ENCODE measurements around the gene VDR. TPM values are rescaled to one million over a fixed set of nuclear protein-coding genes. Genes with fewer than 3 reads are reported as not detected.
"Not testable (repeated sequence)": the region's sequence is repeated elsewhere in the genome, so short reads cannot be mapped to it uniquely, and the experiment has no call there.

VDR gene
- total RNA-seq, 4 donors from 2014 or later, result 0.26 to 2.0 (median 0.49) TPM

GRCh38 chr12:47817272-47818006 is 87.4 kb downstream of the VDR start:
- intact Hi-C loops (cut with DNase I; ENCODE audit: low total_unique reads), result no loop called here
- H3K27me3 ChIP-seq, result no peaks in the 10 kb centered on the region
- peak overlapping the region; percentile 98 to 99 for H3K27ac ChIP-seq
- DNase-seq, result no peak
- H3K9me3 ChIP-seq, result no peaks in the 10 kb centered on the region
- H3K4me1 ChIP-seq, result peaks cover 15 to 35% of the 10 kb centered on the region in 2 donors
- peak overlapping the region; percentile 25 to 79 for H3K4me3 ChIP-seq
- no peaks in the 10 kb centered on the region for H3K36me3 ChIP-seq
- TF ChIP-seq POLR2A (IDR thresholded peaks at IDR 0.05), result no peak
- TF ChIP-seq, protein P1, sequence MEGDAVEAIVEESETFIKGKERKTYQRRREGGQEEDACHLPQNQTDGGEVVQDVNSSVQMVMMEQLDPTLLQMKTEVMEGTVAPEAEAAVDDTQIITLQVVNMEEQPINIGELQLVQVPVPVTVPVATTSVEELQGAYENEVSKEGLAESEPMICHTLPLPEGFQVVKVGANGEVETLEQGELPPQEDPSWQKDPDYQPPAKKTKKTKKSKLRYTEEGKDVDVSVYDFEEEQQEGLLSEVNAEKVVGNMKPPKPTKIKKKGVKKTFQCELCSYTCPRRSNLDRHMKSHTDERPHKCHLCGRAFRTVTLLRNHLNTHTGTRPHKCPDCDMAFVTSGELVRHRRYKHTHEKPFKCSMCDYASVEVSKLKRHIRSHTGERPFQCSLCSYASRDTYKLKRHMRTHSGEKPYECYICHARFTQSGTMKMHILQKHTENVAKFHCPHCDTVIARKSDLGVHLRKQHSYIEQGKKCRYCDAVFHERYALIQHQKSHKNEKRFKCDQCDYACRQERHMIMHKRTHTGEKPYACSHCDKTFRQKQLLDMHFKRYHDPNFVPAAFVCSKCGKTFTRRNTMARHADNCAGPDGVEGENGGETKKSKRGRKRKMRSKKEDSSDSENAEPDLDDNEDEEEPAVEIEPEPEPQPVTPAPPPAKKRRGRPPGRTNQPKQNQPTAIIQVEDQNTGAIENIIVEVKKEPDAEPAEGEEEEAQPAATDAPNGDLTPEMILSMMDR (IDR thresholded peaks at IDR 0.05), result no peak

- Histone ChIP-seq H3K36me3 (no peaks in the 10 kb centered on the region), H3K4me1 (peaks cover 15 to 32% of the 10 kb centered on the region in 2 donors), H3K27me3 (no peaks in the 10 kb centered on the region), H3K27ac (peak overlapping the region; percentile 98 to 99), H3K9me3 (no peaks in the 10 kb centered on the region), H3K4me3 (peak overlapping the region; percentile 25 to 79)
- intact Hi-C loops (cut with DNase I; ENCODE audit: low total_unique reads), result no loop called here
- peak in 1 of 2 donors; percentile 74 for DNase-seq
- TF ChIP-seq, protein P1 (IDR thresholded peaks at IDR 0.05), result no peak
- TF ChIP-seq POLR2A (IDR thresholded peaks at IDR 0.05), result no peak
Measured at GRCh38 chr12:47816403-47817271, 88.2 kb downstream of the VDR start.

- H3K9me3 ChIP-seq; intact Hi-C loops (cut with DNase I; ENCODE audit: low total_unique reads); H3K27me3 ChIP-seq; H3K4me3 ChIP-seq; H3K36me3 ChIP-seq; DNase-seq: not testable (repeated sequence)
- Histone ChIP-seq H3K4me1 (peaks cover 21 to 32% of the 10 kb centered on the region in 2 donors), H3K27ac (peak overlapping the region; percentile 98 to 99)
Measured at GRCh38 chr12:47815447-47815846, 89.3 kb downstream of the VDR start.

- Histone ChIP-seq H3K4me1 (peaks cover 21 to 38% of the 10 kb centered on the region in 2 donors), H3K36me3 (no peaks in the 10 kb centered on the region)
- TF ChIP-seq, protein P1 (IDR thresholded peaks at IDR 0.05), result no peak
- no peak for TF ChIP-seq POLR2A (IDR thresholded peaks at IDR 0.05)
Measured at GRCh38 chr12:47814539-47815170, 90.1 kb downstream of the VDR start.

GRCh38 chr12:47813511-47814196 is 91.1 kb downstream of the VDR start:
- H3K27ac ChIP-seq, result peak overlapping the region; percentile 98 to 99
- TF ChIP-seq, protein P1 (IDR thresholded peaks at IDR 0.05), result no peak
- no peak for TF ChIP-seq POLR2A (IDR thresholded peaks at IDR 0.05)
- peaks cover 21 to 43% of the 10 kb centered on the region in 2 donors for H3K4me1 ChIP-seq
- peak overlapping the region; percentile 30 to 35 for H3K4me3 ChIP-seq
- H3K36me3 ChIP-seq, result no peaks in the 10 kb centered on the region
- no peaks in the 10 kb centered on the region for H3K27me3 ChIP-seq
- H3K9me3 ChIP-seq, result no peaks in the 10 kb centered on the region
- no peak for DNase-seq
- intact Hi-C loops (cut with DNase I; ENCODE audit: low total_unique reads), result no loop called here

More at GRCh38 chr12:47814539-47815170, 90.1 kb downstream of the VDR start:
- intact Hi-C loops (cut with DNase I; ENCODE audit: low total_unique reads), result no loop called here
- Histone ChIP-seq H3K9me3 (no peaks in the 10 kb centered on the region), H3K4me3 (no peak overlapping the region), H3K27ac (peak overlapping the region; percentile 98 to 99), H3K27me3 (no peaks in the 10 kb centered on the region)
- DNase-seq, result no peak

Data from uterus (tissue), 4 donors.